ENCODE results near the gene EDNRA. TPM values are rescaled to one million over a fixed set of nuclear protein-coding genes. Genes with fewer than 3 reads are reported as not detected.

The EDNRA gene
- total RNA-seq, 1 experiment from 2014 or later: 0.08 TPM

DNA sequence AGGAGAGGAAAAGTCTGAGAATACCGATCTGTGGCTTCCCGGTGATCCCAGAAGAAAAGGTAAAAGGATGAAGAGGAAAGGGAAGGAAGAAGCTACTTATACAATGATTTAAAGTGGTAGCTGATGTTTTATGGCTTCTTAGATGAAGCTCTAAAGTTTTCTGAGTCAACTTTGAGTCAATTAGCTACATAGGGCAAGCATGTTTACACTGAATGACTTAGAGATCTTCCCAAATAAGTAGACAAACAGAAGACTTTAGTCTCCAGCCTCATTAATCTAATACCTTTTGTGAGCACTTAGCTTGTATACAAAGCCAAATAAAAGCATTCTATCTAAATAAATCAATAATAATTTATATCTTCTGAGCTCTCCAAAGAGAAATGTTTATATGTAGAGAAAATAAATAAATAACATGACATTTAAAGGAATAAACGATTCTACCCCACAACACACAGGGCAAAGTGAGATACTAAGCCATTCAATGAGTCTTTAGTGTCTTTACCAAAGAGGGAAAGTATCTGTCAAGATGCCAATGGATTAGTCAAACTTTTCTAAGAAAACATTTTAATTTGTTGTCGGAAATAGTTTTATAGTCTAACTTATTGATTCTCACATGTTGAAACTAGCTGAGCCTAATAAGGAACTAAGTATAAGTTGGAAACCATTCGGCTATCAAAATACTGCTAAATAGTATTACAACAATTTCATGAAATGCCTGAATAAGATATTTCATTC lies 90.3 kb downstream of the EDNRA start:
- no peak for DNase-seq (ENCODE audit: low read depth, low spot score)
- in situ Hi-C loops (cut with HindIII; ENCODE audit: low pct_unique_long_range_greater_than_20kb, low sequenced_read_pairs): no loop called here

DNA sequence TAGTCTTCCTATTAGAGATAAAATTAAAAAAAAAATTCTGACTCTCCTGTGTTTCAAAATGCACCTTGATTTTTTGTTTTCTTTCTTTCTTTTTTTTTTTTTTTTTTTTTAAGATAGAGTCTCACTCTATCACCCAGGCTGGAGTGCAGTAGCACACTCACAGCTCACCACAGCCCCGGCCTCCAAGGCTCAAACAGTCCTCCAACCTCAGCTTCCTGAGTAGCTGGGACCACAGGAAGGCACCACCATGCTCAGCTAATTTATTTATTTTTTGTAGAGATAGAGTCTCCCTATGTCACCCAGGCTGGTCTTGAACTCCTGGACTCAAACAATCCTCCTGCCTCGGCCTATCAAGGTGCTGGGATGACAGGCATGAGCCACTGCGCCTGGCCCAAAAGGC lies 95.2 kb downstream of the EDNRA start:
- in situ Hi-C loops (cut with HindIII; ENCODE audit: low pct_unique_long_range_greater_than_20kb, low sequenced_read_pairs): no loop called here
- no peak for DNase-seq (ENCODE audit: low read depth, low spot score)

DNA sequence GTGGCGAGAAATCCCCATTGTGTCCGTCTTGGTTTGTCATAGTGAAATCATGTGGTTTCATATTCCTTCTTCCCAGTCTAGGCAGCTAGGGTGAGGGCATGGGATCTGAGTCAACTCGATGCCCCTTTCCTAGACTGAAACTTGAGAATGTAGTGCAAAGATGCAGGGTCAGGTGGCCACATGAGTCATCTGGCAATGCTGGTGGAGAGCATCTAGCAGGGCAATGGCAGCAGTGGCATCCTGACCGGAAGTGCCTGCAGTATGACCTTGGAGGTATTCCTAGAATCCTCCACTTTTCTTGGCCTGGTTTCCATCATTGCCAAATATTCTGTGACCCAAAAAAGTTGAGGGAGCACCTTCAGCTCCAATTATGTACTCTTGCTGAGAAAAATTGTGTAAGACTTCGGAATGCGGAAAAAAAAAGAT lies 97.2 kb downstream of the EDNRA start:
- DNase-seq (ENCODE audit: low read depth, low spot score): peak; percentile 37
- in situ Hi-C loops (cut with HindIII; ENCODE audit: low pct_unique_long_range_greater_than_20kb, low sequenced_read_pairs): no loop called here

DNA sequence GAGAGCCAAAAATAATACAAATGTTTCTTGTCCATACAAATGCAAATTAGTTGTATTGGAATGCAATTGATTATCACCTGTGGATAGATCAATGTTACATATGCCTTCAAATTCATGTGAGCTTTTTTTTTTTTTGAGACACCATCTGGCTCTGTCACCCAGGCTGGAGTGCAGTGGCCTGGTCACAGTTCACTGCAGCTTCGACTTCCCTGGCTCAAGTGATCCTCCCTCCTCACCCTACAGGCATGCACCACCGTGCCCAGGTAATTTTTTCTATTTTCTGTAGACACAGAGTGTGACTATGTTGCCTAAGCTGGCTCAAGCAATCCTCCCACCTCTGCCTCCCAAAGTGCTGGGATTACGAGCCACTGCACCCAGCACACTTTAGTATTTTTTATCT lies 97.7 kb downstream of the EDNRA start:
- in situ Hi-C loops (cut with HindIII; ENCODE audit: low pct_unique_long_range_greater_than_20kb, low sequenced_read_pairs): no loop called here
- DNase-seq (ENCODE audit: low read depth, low spot score): no peak

DNA sequence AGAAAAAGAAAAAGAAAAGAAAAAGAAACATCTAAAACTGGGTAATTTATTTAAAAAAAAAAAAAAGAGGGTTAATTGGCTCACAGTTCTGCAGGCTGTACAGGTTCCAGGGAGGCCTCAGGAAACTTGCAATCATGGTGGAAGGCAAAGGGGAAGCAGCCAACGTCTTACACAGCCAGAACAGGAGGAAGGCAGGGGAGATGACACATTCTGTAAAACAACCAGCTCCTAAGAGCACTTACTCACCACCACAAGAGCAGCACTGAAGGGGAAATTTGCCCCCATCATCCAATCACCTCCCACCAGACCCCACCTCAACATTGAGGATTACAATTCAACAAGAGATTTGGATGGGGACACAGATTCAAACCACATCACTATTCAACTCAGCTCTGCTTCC lies 99.5 kb downstream of the EDNRA start:
- no peak for DNase-seq (ENCODE audit: low read depth, low spot score)
- in situ Hi-C loops (cut with HindIII; ENCODE audit: low pct_unique_long_range_greater_than_20kb, low sequenced_read_pairs): no loop called here

DNA sequence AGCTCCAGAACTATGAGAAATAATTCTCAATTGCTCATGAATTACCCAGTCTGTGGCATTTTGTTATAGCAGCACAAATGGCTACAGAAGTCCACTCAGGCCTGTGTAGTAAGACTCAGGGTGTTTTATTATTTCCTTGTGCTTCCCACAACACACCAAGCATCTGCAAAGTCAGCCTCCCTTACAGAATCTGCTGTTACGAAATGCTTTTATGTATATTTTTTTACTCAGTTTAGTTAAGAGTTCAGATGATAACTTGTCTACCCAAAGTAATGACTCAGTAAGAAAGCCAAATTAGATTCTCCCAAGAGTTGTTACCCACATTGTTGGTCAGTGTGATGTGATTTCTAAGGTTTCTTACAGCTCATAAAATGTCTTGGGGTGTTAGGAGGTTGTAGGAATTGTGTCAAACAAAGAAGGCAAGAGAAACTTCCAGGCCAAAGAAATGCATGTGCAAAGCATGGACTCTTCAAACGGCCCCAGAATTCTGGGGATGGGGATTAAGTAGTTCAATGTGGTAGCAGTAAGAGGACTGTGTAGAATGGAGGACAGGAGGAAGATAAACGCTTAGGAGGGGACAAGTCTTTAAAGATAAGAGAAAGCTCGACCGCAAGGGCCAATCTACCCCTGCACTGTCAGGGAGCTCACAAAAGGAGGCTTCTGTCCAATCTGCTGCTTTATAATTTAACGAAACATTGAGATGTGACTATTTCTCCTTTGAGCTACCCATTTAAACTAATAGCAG lies 100.9 kb downstream of the EDNRA start:
- no peak for DNase-seq (ENCODE audit: low read depth, low spot score)
- in situ Hi-C loops (cut with HindIII; ENCODE audit: low pct_unique_long_range_greater_than_20kb, low sequenced_read_pairs): no loop called here

DNA sequence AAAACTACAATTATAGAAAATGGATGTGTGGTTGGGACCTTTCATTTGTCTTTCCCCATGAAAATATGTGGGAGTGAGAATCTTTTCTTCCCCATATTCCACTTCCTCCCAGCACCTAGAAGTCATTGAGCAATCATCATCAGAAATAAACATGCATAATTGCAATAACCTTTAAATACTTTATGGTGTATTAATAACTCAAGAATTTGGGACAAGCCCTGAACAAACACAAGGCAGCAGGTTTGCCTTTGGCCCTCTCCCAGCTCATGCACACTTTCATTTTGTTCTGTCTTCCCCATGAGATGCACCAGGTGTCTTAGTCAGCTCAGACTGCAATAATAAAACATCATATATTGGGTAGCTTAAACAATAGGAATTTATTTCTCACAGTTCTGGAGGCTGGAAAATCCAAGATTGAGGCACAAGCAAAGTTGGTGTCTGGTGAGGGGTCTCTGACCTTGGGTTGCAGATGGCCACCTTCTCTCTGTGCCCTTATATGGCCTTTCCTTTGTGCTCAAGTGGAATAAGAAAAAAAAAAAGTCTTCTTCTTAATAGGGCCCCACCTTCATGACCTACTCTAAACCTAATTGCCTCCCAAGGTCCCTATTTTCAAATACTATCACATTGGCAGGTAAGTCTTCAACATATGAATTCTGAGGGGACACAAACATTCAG lies 101.6 kb downstream of the EDNRA start:
- in situ Hi-C loops (cut with HindIII; ENCODE audit: low pct_unique_long_range_greater_than_20kb, low sequenced_read_pairs): no loop called here
- no peak for DNase-seq (ENCODE audit: low read depth, low spot score)

DNA sequence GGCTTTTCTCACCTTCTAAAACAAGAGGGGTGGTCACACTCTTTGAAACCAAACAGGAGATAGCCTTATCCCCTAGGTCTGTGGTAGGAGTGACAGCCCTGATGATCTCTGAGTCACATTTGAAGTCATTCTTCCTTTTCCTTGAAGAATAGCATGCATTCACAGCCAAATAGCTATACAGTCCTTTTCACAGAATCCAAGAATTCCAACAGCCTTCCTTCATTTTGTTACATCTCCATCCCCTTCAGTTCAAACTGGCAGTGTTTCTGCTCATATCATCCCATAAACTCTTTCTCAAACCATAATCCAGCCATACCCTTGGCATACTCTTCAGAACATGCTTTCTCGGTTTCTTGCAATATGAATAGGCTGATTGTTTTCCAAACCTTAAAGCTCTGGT lies 103.0 kb downstream of the EDNRA start:
- in situ Hi-C loops (cut with HindIII; ENCODE audit: low pct_unique_long_range_greater_than_20kb, low sequenced_read_pairs): no loop called here
- peak; percentile 68 for DNase-seq (ENCODE audit: low read depth, low spot score)

DNA sequence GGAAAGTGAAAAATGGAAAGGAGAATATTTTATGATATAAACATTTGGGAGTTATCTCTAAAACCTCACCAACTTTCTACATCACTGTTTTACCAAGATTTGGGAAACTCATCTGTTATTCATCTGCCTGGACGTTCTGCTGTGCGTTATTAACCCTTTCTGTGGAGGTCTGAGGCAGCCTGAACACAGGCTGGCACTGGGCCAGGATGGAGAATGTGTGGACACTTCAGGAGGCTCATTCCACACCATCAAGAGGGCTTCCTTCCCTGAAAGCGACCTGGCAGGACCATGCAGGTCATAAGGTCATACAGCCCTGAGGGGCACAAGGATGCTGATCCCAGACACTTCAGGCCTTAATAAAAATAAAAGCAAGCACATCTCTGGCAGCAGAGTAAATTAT lies 105.1 kb downstream of the EDNRA start:
- DNase-seq (ENCODE audit: low read depth, low spot score): no peak
- in situ Hi-C loops (cut with HindIII; ENCODE audit: low pct_unique_long_range_greater_than_20kb, low sequenced_read_pairs): no loop called here

DNA sequence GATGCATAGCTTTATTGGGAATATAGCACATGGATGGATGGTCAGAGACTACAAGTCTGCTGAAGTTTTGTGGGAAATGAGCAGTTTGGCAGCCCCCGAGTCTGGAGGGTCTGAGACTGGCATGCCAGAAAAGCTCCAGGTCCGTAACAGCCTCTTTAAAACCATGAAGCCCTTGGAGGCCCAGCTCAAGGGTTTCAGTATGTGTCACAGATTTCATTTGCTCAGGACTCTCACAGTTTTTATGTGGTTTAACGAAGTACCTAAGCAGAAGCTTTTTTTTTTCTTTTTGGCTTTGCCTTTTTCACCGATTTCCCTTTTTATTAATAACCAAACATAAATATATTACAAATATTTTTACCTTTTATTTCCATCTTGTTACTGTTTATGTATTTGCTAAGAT lies 105.7 kb downstream of the EDNRA start:
- DNase-seq (ENCODE audit: low read depth, low spot score): no peak
- in situ Hi-C loops (cut with HindIII; ENCODE audit: low pct_unique_long_range_greater_than_20kb, low sequenced_read_pairs): no loop called here

DNA sequence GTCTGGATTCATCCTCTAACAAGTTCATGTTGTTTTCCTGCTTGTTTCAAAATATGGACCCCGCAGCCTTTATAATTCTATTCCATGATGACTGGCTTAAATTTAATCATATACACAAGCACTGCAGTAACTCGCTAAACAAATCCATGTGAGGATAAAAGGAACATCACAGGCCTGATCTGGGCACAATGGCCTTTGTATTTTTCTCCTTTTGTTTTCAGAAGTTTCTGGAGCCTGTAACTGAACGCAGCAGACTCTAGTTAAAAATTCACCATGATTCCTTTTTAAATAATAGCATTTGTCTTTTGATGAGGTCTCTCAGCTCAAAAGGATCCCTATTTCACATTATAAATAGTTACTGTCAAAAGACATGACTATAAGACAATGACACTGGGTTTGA lies 106.1 kb downstream of the EDNRA start:
- in situ Hi-C loops (cut with HindIII; ENCODE audit: low pct_unique_long_range_greater_than_20kb, low sequenced_read_pairs): no loop called here
- no peak for DNase-seq (ENCODE audit: low read depth, low spot score)

DNA sequence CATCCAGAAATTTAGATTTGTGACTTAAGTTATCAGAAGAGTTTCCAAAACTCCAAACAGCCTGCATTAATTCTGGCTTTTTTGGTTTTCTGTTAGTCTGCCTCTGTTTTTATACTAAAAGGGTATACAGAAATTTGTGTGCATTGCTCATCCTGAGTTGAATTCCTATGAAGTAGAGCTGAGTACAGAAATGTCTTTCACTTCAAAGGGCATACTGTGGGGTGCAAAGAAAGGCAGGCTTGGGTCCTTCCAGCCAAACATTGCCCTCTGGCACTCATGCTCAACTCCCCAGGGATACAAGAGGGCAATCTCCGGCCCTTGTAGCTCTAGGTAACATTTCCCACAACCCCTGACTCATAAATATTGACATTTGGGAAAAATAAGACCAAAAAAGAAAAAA lies 108.7 kb downstream of the EDNRA start:
- in situ Hi-C loops (cut with HindIII; ENCODE audit: low pct_unique_long_range_greater_than_20kb, low sequenced_read_pairs): no loop called here
- peak; percentile 85 for DNase-seq (ENCODE audit: low read depth, low spot score)

DNA sequence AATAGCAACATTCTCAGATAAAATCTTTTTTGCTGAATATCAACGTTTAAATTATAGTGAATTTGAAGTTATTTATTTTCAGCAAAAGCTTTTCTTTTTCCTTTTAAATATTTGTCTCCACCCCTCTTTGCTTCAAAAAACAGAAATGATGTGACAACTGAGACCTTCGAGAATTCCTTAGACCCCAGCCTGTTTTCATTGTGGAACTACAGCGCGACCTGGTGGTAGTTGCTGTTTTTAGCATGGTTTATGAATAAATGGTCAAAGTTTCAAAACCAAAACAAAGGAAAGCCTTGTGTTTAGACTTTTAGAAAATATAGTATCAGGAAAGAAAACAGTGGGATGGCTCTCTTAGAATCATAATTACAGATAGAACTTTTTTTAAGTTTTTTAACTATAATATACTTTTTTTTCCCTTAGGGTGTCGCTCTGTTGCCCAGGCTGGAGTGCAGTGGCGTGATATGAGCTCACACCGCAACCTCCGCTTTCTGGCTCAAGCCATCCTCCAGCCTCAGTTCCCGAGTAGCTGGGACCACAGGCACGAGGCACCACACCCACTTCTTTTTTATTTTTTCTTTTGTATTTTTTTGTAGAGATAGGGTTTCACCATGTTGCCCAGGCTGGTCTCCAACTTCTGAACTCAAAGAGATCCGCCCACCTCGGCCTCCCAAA lies 109.5 kb downstream of the EDNRA start:
- in situ Hi-C loops (cut with HindIII; ENCODE audit: low pct_unique_long_range_greater_than_20kb, low sequenced_read_pairs): no loop called here
- DNase-seq (ENCODE audit: low read depth, low spot score): peak; percentile 84

DNA sequence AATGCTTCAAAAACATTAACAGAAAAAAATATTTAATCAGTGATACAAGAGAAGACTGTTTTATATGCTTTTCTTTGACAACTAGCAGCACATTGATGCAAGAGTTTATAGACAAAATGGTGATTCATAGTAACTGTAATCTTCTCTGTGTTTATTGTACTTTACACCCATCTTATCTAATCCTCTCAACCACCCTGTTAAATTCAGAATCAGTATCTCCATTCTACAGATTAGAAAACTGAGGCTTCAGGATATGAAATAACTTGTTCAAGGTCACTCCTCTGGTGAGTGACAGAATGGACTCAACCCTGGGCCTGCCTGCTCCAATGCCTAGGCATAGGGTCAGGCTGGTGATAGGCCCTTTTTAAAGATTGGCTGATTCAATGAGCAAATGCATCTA lies 110.2 kb downstream of the EDNRA start:
- DNase-seq (ENCODE audit: low read depth, low spot score): no peak
- in situ Hi-C loops (cut with HindIII; ENCODE audit: low pct_unique_long_range_greater_than_20kb, low sequenced_read_pairs): no loop called here

DNA sequence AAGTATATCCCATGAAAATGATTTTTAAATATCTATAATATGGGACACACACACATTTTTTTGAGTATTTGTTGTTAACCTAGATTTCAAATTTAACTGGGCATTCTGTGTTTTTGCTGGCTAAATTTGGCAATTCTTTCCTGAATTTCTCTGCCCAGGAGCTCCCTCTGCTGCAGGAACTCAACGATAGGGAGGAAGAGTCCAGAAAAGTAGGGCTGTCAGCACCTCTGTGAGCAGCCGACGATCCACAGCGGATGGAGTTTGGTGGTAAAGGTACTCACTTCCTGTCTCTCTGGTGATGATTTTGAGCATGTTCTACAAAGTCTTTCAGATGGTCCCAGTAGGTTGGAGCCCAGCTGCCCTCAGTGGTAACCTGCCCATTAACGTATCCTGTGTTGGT lies 113.2 kb downstream of the EDNRA start:
- peak; percentile 21 for DNase-seq (ENCODE audit: low read depth, low spot score)
- in situ Hi-C loops (cut with HindIII; ENCODE audit: low pct_unique_long_range_greater_than_20kb, low sequenced_read_pairs): no loop called here
